ENCODE data around the gene OR52A5. TPM values are rescaled to one million over a fixed set of nuclear protein-coding genes. Genes with fewer than 3 reads are reported as not detected.

OR52A5 gene
- total and polyA plus RNA-seq, 10 of the 15 experiments (the other 5 are each of a cell fraction or from before 2014, with no cell fraction given) = not detected

- TF ChIP-seq CREM (IDR thresholded peaks at IDR 0.05; ENCODE audit: low read depth) (no peak), NFYA (IDR thresholded peaks at IDR 0.05; ENCODE audit: borderline replicate concordance, low read depth, low read length) (no peak), CBX5 (IDR thresholded peaks at IDR 0.05; ENCODE audit: low read depth) (no peak)
These were observed 22.8 kb downstream of the OR52A5 start (continued) for GRCh38 chr11:5115339-5115738.

GRCh38 chr11:5107285-5107684 lies 30.9 kb downstream of the OR52A5 start:
- Histone ChIP-seq H3K4me2 (ENCODE audit: control insufficient read depth, insufficient read depth) (no peak overlapping the region), H3K9me3 (replicated peaks; ENCODE audit: control insufficient read depth, insufficient read depth, low read length) (no peaks in the 10 kb centered on the region), H3K27me3 (replicated peaks in 1 of 2; ENCODE audit: control insufficient read depth in 2 of 2, insufficient read depth in 2 of 2, low read length in 1 of 2) (no peaks in the 10 kb centered on the region; a peak in 1 of 4 replicates), H3K79me2 (ENCODE audit: control insufficient read depth, insufficient read depth, low read length) (no peaks in the 10 kb centered on the region), H3K9ac (ENCODE audit: control insufficient read depth, insufficient read depth, low read length) (no peak overlapping the region), H3K27ac (ENCODE audit: control insufficient read depth, insufficient read depth) (no peak overlapping the region), H3K36me3 (ENCODE audit: control insufficient read depth in 2 of 2, insufficient read depth in 2 of 2, low read length in 1 of 2) (no peaks in the 10 kb centered on the region), H3K4me3 (no peak overlapping the region), H3K4me1 (ENCODE audit: control insufficient read depth, insufficient read depth, low read length) (no peaks in the 10 kb centered on the region), H4K20me1 (ENCODE audit: control insufficient read depth, insufficient read depth) (no peaks in the 10 kb centered on the region), H2AFZ (ENCODE audit: control insufficient read depth, low read depth, low read length) (no peak overlapping the region)
- POLR2A ChIA-PET = no interaction called here
- in situ Hi-C loops (cut with MboI) = no loop called here
- CTCF ChIA-PET = no interaction called here
- TF ChIP-seq SMC3 (IDR thresholded peaks at IDR 0.05; ENCODE audit: borderline replicate concordance, low read length) (no peak), MAX (IDR thresholded peaks at IDR 0.05; ENCODE audit: low read depth, low read length) (no peak), POLR2AphosphoS5 (IDR thresholded peaks at IDR 0.05; ENCODE audit: low read length) (no peak), SMAD5 (IDR thresholded peaks at IDR 0.05; ENCODE audit: low read depth) (no peak), E4F1 (IDR thresholded peaks at IDR 0.05; ENCODE audit: borderline replicate concordance, partially characterized antibody) (no peak), PML (IDR thresholded peaks at IDR 0.05; ENCODE audit: low read length) (no peak), CTCF (IDR thresholded peaks at IDR 0.05 in 2 of 3, conservative IDR thresholded peaks at IDR 0.05 in 1 of 3; ENCODE audit: control insufficient read depth in 2 of 3, extremely low read depth in 1 of 3, insufficient read depth in 1 of 3, low read depth in 3 of 3, low read length in 3 of 3) (no peak), MEF2B (IDR thresholded peaks at IDR 0.05; ENCODE audit: partially characterized antibody, poor library complexity, severe bottlenecking) (no peak)
- BruUV-seq (replicated peaks) = no TSS peak
- DNase-seq (ENCODE audit: low read depth, low spot score) (no peak), ATAC-seq (no peak), FAIRE-seq (no peak)
- WGBS (ENCODE audit: insufficient coverage, insufficient replicate concordance, low lambda C conversion rate, missing lambda C conversion rate) = 0% methylated on average over 3 of the region's 3 CpGs
- SMC1A ChIA-PET (ENCODE audit: uncharacterized antibody, unreplicated experiment) = interaction anchor here (0.6 kb wide), 1 partner anchor 718 kb away, joined by 4 read pairs; no protein-coding TSS in a partner anchor
- intact Hi-C loops (cut with micrococcal nuclease; ENCODE audit: unreplicated experiment) = no loop called here
- RAD21 ChIA-PET (ENCODE audit: unreplicated experiment) = no interaction called here
